GM10266 (cell line): ENCODE measurements around the gene LARP7.
"Not testable (repeated sequence)": the region's sequence is repeated elsewhere in the genome, so short reads cannot be mapped to it uniquely, and the experiment has no call there.

Experiments used
- DNase-seq: peaks from one replicate; pipeline ENCODE4 v3.0.0; 2012; ENCODE audit errors: extremely low spot score
- CTCF ChIP-seq: IDR thresholded peaks from 2 replicates; pipeline ENCODE4 v1.5.1; 2012; ENCODE audit warnings: mild to moderate bottlenecking, low read depth; ENCODE audit not compliant: control insufficient read depth, insufficient read depth; ENCODE audit errors: missing control alignments

Gene LARP7

GRCh38 chr4:112655270-112655669 is 18.3 kb downstream of the LARP7 start:
- DNase-seq: no peak
- TF ChIP-seq CTCF: no peak

DNA sequence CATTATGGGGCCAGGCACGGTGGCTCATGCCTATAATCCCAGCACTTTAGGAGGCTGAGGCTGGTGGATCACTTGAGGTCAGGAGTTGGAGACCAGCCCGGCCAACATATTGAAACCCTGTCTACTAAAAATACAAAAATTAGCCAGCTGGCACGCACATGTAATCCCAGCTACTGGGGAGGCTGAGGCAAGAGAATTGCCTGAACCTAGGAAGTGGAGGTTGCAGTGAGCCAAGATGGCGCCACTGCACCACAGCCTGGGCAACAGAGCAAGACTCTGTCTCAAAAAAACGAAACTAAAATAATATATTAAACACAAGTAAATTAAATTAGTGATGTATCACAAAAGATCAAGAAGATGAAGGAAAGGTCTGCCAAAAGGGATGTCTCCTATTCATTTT is 19.2 kb downstream of the LARP7 start:
- not testable (repeated sequence) for DNase-seq

GRCh38 chr4:112664611-112665010 is 27.7 kb downstream of the LARP7 start:
- no peak for DNase-seq
- TF ChIP-seq CTCF: no peak

- DNase-seq: no peak
- TF ChIP-seq CTCF: no peak
These were observed 31.2 kb downstream of the LARP7 start for GRCh38 chr4:112668131-112668530.

DNA sequence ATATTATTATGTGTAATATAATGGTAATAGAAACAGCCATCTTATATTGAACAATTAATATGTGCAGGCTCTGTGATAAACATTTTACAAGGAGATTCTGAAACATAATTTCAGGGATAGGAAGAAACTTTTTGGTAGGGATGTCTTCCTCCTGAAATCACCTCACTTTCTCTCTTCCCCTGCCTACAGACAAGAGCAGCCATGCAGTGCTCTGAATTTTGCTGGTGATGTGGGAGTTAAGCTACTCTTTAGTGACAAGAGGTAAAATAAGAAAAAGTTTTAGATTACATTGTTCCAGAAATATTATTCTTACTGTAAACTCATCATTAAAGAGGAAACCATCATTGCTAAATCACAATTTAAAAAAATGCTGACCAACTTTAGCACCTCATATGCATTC is 36.1 kb downstream of the LARP7 start:
- TF ChIP-seq CTCF: no peak
- DNase-seq: no peak

DNA sequence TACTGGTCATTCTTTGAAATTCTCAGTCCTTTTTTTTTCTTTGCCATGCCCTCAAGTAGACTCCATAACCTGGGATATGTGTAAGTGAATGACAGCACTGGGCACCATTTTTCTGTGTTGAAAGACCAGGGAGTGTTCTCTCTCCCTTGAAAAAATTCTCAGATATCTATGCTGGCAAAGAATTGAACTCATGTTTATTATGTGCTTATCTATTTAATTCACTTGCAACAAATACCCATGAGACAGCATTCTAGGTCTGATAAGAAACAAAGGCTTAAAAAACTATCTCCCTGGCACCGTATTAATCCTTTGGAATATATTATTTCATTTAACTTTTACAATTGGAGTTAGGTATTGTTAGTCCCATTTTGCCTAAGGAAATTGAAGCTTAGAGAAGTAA is 36.7 kb downstream of the LARP7 start:
- no peak for DNase-seq
- TF ChIP-seq CTCF: no peak

DNA sequence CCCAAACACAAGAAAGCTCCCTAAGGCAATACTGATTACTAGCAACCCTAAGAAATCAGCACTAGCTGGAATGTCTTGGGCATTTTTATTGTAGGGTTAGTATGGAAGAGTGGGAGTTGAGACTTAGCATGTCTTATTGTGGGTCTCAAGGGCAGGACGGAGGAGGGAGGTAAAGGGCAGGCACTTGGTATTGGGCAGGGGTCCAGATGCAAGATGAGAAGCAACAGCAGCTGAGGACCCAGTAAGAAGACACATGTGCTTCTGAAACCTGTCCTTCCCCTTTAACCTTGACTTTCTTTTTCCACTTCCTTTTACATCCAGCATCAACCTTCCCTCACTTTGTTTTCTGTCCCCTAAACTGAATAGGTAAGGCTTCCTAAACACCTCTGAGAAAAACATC is 37.4 kb downstream of the LARP7 start:
- no peak for DNase-seq

More for the DNA sequence above, 37.4 kb downstream of the LARP7 start:
- no peak for TF ChIP-seq CTCF
